ENCODE measurements around the gene GJB2. TPM values are rescaled to one million over a fixed set of nuclear protein-coding genes. Genes with fewer than 3 reads are reported as not detected.

The GJB2 gene
- total RNA-seq (2021; fragmentation: NEBNext Ultra II Directional; extraction: Animal tissue kit (Norgen Biotek cat#: 25700)) (0.17 and 0.20 TPM in 2 replicates), polyA plus RNA-seq (2011; rRNA removed) (0.11 and 0.21 TPM in 2 replicates), polyA minus RNA-seq (2011; rRNA and poly(A)+ RNA removed) (0.15 and 0.22 TPM in 2 replicates)
- polyA plus RNA-seq (2011; cell fraction: cytosol; rRNA removed): 0.10 TPM
- polyA plus RNA-seq (2011; cell fraction: nucleus; rRNA removed): 0.04 TPM
- 0.19 to 0.29 TPM (median 0.28 TPM) in 4 replicates for polyA plus RNA-seq (2012, experiment 1 of 2)
- polyA plus RNA-seq (2012, experiment 2 of 2): 0.16 TPM
- polyA plus RNA-seq (2013, experiment 1 of 2): 0.32 TPM
- 0.39 TPM for polyA plus RNA-seq (2013, experiment 2 of 2)
- polyA minus RNA-seq (2011; cell fraction: cytosol; rRNA and poly(A)+ RNA removed): not detected
- polyA minus RNA-seq (2011; cell fraction: nucleus; rRNA and poly(A)+ RNA removed): 0.30 TPM
- long read RNA-seq, experiment 1: 0 reads
- long read RNA-seq, experiment 2: 0 reads

DNA sequence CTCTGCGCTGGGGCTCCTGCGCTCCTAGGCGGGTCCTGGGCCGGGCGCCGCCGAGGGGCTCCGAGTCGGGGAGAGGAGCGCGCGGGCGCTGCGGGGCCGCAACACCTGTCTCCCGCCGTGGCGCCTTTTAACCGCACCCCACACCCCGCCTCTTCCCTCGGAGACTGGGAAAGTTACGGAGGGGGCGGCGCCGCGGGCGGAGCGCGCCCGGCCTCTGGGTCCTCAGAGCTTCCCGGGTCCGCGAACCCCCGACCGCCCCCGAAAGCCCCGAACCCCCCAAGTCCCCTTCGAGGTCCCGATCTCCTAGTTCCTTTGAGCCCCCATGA, at the start of gene GJB2:
Gene GJB2, minus strand, starts transcription at position 103 of the 326 bp plus-strand sequence. CDS start 3,357 bp downstream, outside the sequence.
- WGBS, 2 experiments (ENCODE audit: extremely low coverage in 1 of 2, insufficient coverage in 1 of 2, insufficient read length in 1 of 2, insufficient replicate concordance in 2 of 2, low coverage in 1 of 2, low lambda C conversion rate in 2 of 2, missing lambda C conversion rate in 1 of 2): no CpG with 5 or more reads among the region's 39 CpGs
- no peak within 1 kb of the TSS for H4K91ac ChIP-seq (replicated peaks; ENCODE audit: insufficient read length, low read length)
- no peak for FAIRE-seq
- no peak within 1 kb of the TSS for H2BK120ac ChIP-seq (replicated peaks; ENCODE audit: low read depth, low read length)
- POLR2A ChIA-PET (ENCODE audit: partially characterized antibody): no interaction called here
- no peak within 1 kb of the TSS for H4K5ac ChIP-seq (ENCODE audit: insufficient read length, low read depth, low read length)
- peaks cover 0 to 13% (median 5%) of the 10 kb centered on the region in 4 experiments; a peak in 6 of 7 replicates for H3K4me1 ChIP-seq (replicated peaks in 1 of 4; ENCODE audit: control insufficient read depth in 3 of 4, insufficient read depth in 4 of 4, low read length in 3 of 4)
- CTCF ChIA-PET (ENCODE audit: partially characterized antibody): interaction anchor here (2.1 kb wide), 1 partner anchor 11 kb away, joined by 17 read pairs; no protein-coding TSS in a partner anchor
- H3K23me2 ChIP-seq (ENCODE audit: low read depth, low read length): peaks cover 6% of the 10 kb centered on the region; the same call in 1 of the 2 replicates
- no peak within 1 kb of the TSS for H2BK20ac ChIP-seq (ENCODE audit: low read length)
- no peak within 1 kb of the TSS for H2AK5ac ChIP-seq (ENCODE audit: low read depth, low read length)
- H3K4me2 ChIP-seq (ENCODE audit: insufficient read depth in 1 of 2, low read depth in 2 of 2, low read length in 2 of 2): peak within 1 kb of the TSS; percentile 59 to 79
- DNase-seq (ENCODE audit: low read depth in 1 of 2, low spot score in 2 of 2): no peak
- no peaks in the 10 kb centered on the region; a peak in 1 of 8 replicates for H3K36me3 ChIP-seq (ENCODE audit: control insufficient read depth in 2 of 4, insufficient read depth in 4 of 4, low read length in 3 of 4)
- peak within 1 kb of the TSS; percentile 30; the same call in 1 of the 2 replicates for H4K8ac ChIP-seq (ENCODE audit: extremely low read depth, insufficient read depth, low read length)
- peaks cover 0 to 9% of the 10 kb centered on the region in 2 experiments for H4K20me1 ChIP-seq (replicated peaks in 1 of 2; ENCODE audit: control insufficient read depth in 1 of 2, insufficient read depth in 2 of 2, low read length in 2 of 2)
- H3K56ac ChIP-seq (replicated peaks; ENCODE audit: insufficient read length, low read depth, low read length): no peak within 1 kb of the TSS
- H3K79me1 ChIP-seq (ENCODE audit: low read depth, low read length): no peaks in the 10 kb centered on the region; the same call in 1 of the 2 replicates
- no peak within 1 kb of the TSS for H3K23ac ChIP-seq (ENCODE audit: insufficient read length)
- H3K9ac ChIP-seq (replicated peaks in 1 of 4; ENCODE audit: extremely low read depth in 1 of 4, low read depth in 3 of 4, low read length in 3 of 4): 0 out of 7 replicates have a peak within 1 kb of the TSS, but pooled peaks of 1 of the 4 experiments have one; percentile 36
- no peak within 1 kb of the TSS for H3K4ac ChIP-seq (replicated peaks; ENCODE audit: insufficient read length, low read depth, low read length)
- no peak within 1 kb of the TSS for H2BK15ac ChIP-seq (ENCODE audit: low read length)
- H3K79me2 ChIP-seq (ENCODE audit: control insufficient read depth in 1 of 2, insufficient read depth in 2 of 2, low read length in 2 of 2): no peaks in the 10 kb centered on the region
- H2BK5ac ChIP-seq (ENCODE audit: low read depth, low read length): no peak within 1 kb of the TSS
- H3K18ac ChIP-seq (ENCODE audit: extremely low read depth, low read length): no peak within 1 kb of the TSS
- no peak within 1 kb of the TSS for H3K27ac ChIP-seq (ENCODE audit: low read depth, low read length)
- peaks cover 52 to 86% (median 80%) of the 10 kb centered on the region in 4 experiments for H3K27me3 ChIP-seq (replicated peaks in 1 of 4; ENCODE audit: control insufficient read depth in 3 of 4, extremely low read depth in 1 of 4, insufficient read depth in 3 of 4, low read length in 3 of 4)
- H3K9me3 ChIP-seq (ENCODE audit: insufficient read depth in 2 of 2, low read depth in 1 of 2, low read length in 1 of 2): no peaks in the 10 kb centered on the region
- H2BK12ac ChIP-seq (ENCODE audit: low read depth, low read length): no peak within 1 kb of the TSS; the same call in 1 of the 2 replicates
- H3K14ac ChIP-seq (ENCODE audit: insufficient read length): no peak within 1 kb of the TSS
- H2AFZ ChIP-seq (ENCODE audit: low read length): 0 out of 2 replicates have a peak within 1 kb of the TSS, but pooled peaks have one; percentile 6
- peak within 1 kb of the TSS; percentile 7 to 63 (median 43) for H3K4me3 ChIP-seq (ENCODE audit: extremely low read depth in 1 of 4, insufficient read depth in 2 of 4, low read depth in 3 of 4, low read length in 4 of 4)
- TF ChIP-seq KDM4A (IDR thresholded peaks at IDR 0.05; ENCODE audit: low read depth, low read length, severe bottlenecking): no peak
- no peak for TF ChIP-seq TCF12 (IDR thresholded peaks at IDR 0.05; ENCODE audit: low read depth, low read length)
- no peak for TF ChIP-seq TAF7 (optimal IDR thresholded peaks at IDR 0.05; ENCODE audit: borderline replicate concordance, low read depth, low read length)
- TF ChIP-seq MAFK (IDR thresholded peaks at IDR 0.05; ENCODE audit: low read depth, low read length): no peak
- no peak for TF ChIP-seq TBP (IDR thresholded peaks at IDR 0.05; ENCODE audit: low read depth, low read length)
- no peak for TF ChIP-seq SRF (IDR thresholded peaks at IDR 0.05; ENCODE audit: low read depth, low read length)
- TF ChIP-seq KDM5A (IDR thresholded peaks at IDR 0.05; ENCODE audit: low read length): no peak
- no peak for TF ChIP-seq EP300 (IDR thresholded peaks at IDR 0.05; ENCODE audit: borderline replicate concordance in 1 of 2, low read depth in 2 of 2, low read length in 2 of 2)
- TF ChIP-seq CEBPB (IDR thresholded peaks at IDR 0.05; ENCODE audit: low read depth, low read length): no peak
- no peak for TF ChIP-seq FOSL1 (IDR thresholded peaks at IDR 0.05; ENCODE audit: insufficient read depth, low read depth, low read length)
- TF ChIP-seq SAP30 (IDR thresholded peaks at IDR 0.05; ENCODE audit: insufficient read depth, insufficient replicate concordance, low read length): no peak
